Thymus (tissue), 11 donors: Measurements from ENCODE around the gene STK32C. TPM values are rescaled to one million over a fixed set of nuclear protein-coding genes. Genes with fewer than 3 reads are reported as not detected.
"Not testable (repeated sequence)": the region's sequence is repeated elsewhere in the genome, so short reads cannot be mapped to it uniquely, and the experiment has no call there.

Source experiments
- DNase-seq, 9 donors: peaks; one replicate each; pipeline ENCODE4 v3.0.0-alpha.2; 2013; ENCODE audit warnings: low spot score in 9 of 9, low read depth in 6 of 9, missing footprints in 1 of 9
- H3K27ac ChIP-seq, 2 donors: one replicate each; pipeline ENCODE4 v1.5.1; 2013; ENCODE audit warnings: control low read depth in 1 of 2, low read depth in 1 of 2, low read length in 1 of 2, mild to moderate bottlenecking in 1 of 2, moderate library complexity in 1 of 2
- H3K27me3 ChIP-seq, 2 donors: one replicate each; pipeline ENCODE4 v1.5.1; 2013; ENCODE audit warnings: low read length in 1 of 2; ENCODE audit not compliant: control insufficient read depth in 2 of 2, insufficient read depth in 1 of 2
- H3K36me3 ChIP-seq, 2 donors: one replicate each; pipeline ENCODE4 v1.5.1; 2013; ENCODE audit warnings: low read length in 1 of 2, mild to moderate bottlenecking in 1 of 2, moderate library complexity in 1 of 2; ENCODE audit not compliant: control insufficient read depth in 2 of 2, insufficient read depth in 2 of 2
- H3K4me1 ChIP-seq, 2 donors: one replicate each; pipeline ENCODE4 v1.5.1; 2013; ENCODE audit warnings: low read length in 2 of 2; ENCODE audit not compliant: control insufficient read depth in 2 of 2, insufficient read depth in 2 of 2
- H3K4me3 ChIP-seq, 2 donors: one replicate each; pipeline ENCODE4 v1.5.1; 2013; ENCODE audit warnings: low read length in 2 of 2, control low read depth in 1 of 2, mild to moderate bottlenecking in 1 of 2
- H3K9me3 ChIP-seq, 2 donors: one replicate each; pipeline ENCODE4 v1.5.1; 2013; ENCODE audit warnings: low read length in 1 of 2, mild to moderate bottlenecking in 1 of 2; ENCODE audit not compliant: control insufficient read depth in 2 of 2, insufficient read depth in 1 of 2
- WGBS: extraction: QIAGEN DNeasy Blood & Tissue Kit; methylation state at CpG from one replicate; pipeline ENCODE4 v1.1.7; 2013; 5-methylcytosine and 5-hydroxymethylcytosine counted together
- polyA plus RNA-seq: library from polyadenylated mRNA; stranded (reverse); fragments of 200-250 nt; gene quantifications from one replicate; pipeline ENCODE4 v1.2.3, GENCODE V29; 2013
- total RNA-seq: library from RNA; stranded (reverse); fragments of 120-200 nt; gene quantifications from one replicate; pipeline ENCODE4 v1.2.4, GENCODE V29; 2013
- donor health status: healthy.

The STK32C gene
- total and polyA plus RNA-seq, 2 donors = 18.2 to 18.7 TPM

DNA sequence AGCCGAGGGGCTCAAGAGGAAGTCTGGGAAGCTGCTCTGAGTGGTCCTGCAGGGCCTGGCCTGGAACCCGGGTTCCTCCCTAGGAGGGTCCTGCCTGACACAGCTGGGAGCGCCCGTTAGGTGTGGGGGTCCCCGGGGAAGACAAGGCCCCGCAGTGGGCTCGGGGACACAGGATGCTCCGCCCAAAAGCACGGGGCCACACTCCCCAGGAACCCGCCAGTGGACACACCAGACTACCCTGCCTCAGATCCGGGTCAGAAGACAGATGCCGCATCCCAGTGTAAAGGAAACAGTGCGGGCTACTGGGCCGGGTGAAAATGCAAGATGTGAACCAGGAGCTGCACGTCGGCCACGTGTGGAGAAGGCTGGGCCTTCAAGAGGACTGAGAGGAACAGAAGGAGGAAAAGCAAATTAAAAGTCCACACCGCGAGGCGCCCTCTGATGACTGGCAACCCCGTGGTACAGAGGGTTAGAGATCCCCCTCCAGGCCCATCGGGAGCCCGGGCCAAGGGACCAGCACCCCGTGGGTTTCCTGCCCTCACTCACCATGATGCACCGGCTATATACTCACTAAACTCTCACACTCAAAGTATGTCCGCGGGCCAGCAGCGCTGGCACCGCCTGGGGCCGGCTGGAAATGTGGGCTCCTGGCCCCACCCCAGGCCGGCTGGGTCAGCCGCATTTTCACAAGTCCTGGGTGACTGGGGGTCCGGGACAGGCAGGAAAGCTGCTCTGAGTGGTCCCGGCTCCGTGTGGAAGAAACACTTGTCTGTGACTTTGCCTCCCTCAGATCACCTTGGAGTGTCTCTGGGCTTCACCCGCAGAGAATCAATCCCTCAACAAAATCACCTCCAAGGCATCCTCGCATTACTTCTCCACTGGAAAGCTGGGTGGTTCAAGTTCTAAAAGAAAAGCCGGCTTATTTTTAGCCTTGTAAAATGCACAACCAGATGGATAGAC lies 6.1 kb downstream of the STK32C start:
- DNase-seq = no peak
- no peak overlapping the region for H3K27ac ChIP-seq
- peaks cover 15 to 18% of the 10 kb centered on the region in 2 donors for H3K27me3 ChIP-seq
- H3K9me3 ChIP-seq = no peaks in the 10 kb centered on the region
- H3K4me1 ChIP-seq = peaks cover 26 to 64% of the 10 kb centered on the region in 2 donors
- 93% methylated on average over 38 of the region's 38 CpGs for WGBS
- no peak overlapping the region for H3K4me3 ChIP-seq
- no peaks in the 10 kb centered on the region for H3K36me3 ChIP-seq

DNA sequence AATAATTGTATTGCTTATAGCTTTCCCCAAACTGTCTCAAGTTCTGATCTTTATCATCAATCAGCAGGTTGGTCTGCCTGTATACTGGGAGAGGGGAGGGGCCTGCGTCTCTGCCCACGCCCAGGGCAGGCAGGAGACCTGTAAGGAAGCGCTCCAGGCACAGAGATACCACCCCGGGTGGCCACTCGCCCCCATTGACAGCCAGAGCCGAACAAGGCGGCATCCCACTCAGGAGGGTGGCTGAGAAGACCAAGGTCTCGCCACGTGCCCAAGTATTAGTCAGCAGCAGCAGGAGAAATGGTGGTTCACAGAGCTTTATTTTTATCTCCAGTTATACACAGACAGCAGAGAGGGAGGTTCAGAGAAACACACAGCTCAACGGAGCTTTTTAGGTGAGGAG lies 7.2 kb downstream of the STK32C start:
- DNase-seq = no peak
- 77% methylated on average over 10 of the region's 10 CpGs for WGBS

GRCh38 chr10:132299371-132300336 lies 8.1 kb downstream of the STK32C start:
- peaks cover 28 to 74% of the 10 kb centered on the region in 2 donors for H3K4me1 ChIP-seq
- 94% methylated on average over 34 of the region's 34 CpGs for WGBS
- no peaks in the 10 kb centered on the region for H3K9me3 ChIP-seq
- H3K36me3 ChIP-seq = no peaks in the 10 kb centered on the region
- H3K4me3 ChIP-seq = no peak overlapping the region
- DNase-seq = no peak
- H3K27ac ChIP-seq = no peak overlapping the region
- H3K27me3 ChIP-seq = peaks cover 2% of the 10 kb centered on the region in 2 donors

More for the DNA sequence above, 7.2 kb downstream of the STK32C start:
- H3K4me3 ChIP-seq = no peak overlapping the region
- H3K36me3 ChIP-seq = no peaks in the 10 kb centered on the region
- H3K9me3 ChIP-seq = no peaks in the 10 kb centered on the region
- peaks cover 28 to 68% of the 10 kb centered on the region in 2 donors for H3K4me1 ChIP-seq
- peak overlapping the region in 1 of 2 donors; percentile 55 for H3K27ac ChIP-seq
- H3K27me3 ChIP-seq = peaks cover 5 to 7% of the 10 kb centered on the region in 2 donors

GRCh38 chr10:132298038-132298881 lies 9.5 kb downstream of the STK32C start:
- 89% methylated on average over 28 of the region's 28 CpGs for WGBS
- peaks cover 30 to 76% of the 10 kb centered on the region in 2 donors for H3K4me1 ChIP-seq
- peaks cover 0 to 2% of the 10 kb centered on the region in 2 donors for H3K27me3 ChIP-seq
- no peak overlapping the region for H3K4me3 ChIP-seq
- DNase-seq = peak in 1 of 9 donors; percentile 58
- peak overlapping the region; percentile 71 to 98 for H3K27ac ChIP-seq
- no peaks in the 10 kb centered on the region for H3K9me3 ChIP-seq
- no peaks in the 10 kb centered on the region for H3K36me3 ChIP-seq

DNA sequence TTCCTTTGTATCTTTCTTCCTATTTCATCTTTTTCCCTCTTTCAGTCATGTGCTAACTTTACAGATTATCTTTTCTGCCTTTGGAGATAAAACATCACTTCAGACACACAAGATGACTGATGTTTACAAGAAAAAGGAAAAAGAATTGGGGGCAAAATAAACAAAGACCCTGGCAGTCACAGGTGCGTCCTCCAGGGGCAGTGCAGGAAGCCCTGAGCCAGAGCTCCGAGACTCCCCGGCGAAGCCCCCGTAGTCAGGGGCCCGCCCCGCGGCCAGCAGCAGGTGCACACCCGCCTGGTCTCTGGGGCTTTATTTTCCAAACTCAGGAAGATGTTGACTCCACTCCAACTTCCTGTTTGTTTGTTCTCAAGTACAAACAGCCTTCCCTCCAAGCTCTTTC lies 10.2 kb downstream of the STK32C start:
- WGBS = 6% methylated on average over 9 of the region's 9 CpGs
- peak overlapping the region in 1 of 2 donors; percentile 14 for H3K4me3 ChIP-seq
- peaks cover 0 to 2% of the 10 kb centered on the region in 2 donors for H3K27me3 ChIP-seq
- peak overlapping the region; percentile 78 to 98 for H3K27ac ChIP-seq
- peak; percentile 56 to 91 (median 70) for DNase-seq
- H3K9me3 ChIP-seq = no peaks in the 10 kb centered on the region
- peaks cover 30 to 76% of the 10 kb centered on the region in 2 donors for H3K4me1 ChIP-seq
- H3K36me3 ChIP-seq = no peaks in the 10 kb centered on the region

GRCh38 chr10:132296666-132297443 lies 10.9 kb downstream of the STK32C start:
- peaks cover 0 to 2% of the 10 kb centered on the region in 2 donors for H3K27me3 ChIP-seq
- 70% methylated on average over 28 of the region's 28 CpGs for WGBS
- H3K36me3 ChIP-seq = no peaks in the 10 kb centered on the region
- H3K4me1 ChIP-seq = peaks cover 30 to 76% of the 10 kb centered on the region in 2 donors
- H3K4me3 ChIP-seq = peak overlapping the region in 1 of 2 donors; percentile 6
- peak in 1 of 9 donors; percentile 52 for DNase-seq
- no peaks in the 10 kb centered on the region for H3K9me3 ChIP-seq
- peak overlapping the region; percentile 78 to 98 for H3K27ac ChIP-seq

DNA sequence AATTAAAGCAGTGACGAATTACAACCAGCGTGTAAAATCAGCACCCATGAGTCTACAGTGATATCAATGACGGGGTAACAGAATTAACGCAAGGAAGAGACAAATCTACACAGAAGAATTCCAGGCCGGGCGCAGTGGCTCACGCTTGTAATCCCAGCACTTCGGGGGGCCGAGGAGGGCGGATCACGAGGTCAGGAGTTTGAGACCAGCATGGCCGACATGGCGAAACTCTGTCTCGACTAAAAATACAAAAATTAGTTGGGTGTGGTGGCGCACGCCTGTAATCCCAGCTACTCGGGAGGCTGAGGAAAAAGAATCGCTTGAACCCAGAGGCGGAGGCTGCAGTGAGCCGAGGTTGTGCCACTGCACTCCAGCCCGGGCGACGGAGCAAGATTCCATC lies 12.3 kb downstream of the STK32C start:
- not testable (repeated sequence) for DNase-seq, H3K27me3 ChIP-seq, H3K36me3 ChIP-seq, H3K4me3 ChIP-seq, H3K9me3 ChIP-seq
- peak overlapping the region in 1 of 2 donors; percentile 98 for H3K27ac ChIP-seq
- 93% methylated on average over 23 of the region's 23 CpGs for WGBS
- peaks cover 28 to 71% of the 10 kb centered on the region in 2 donors for H3K4me1 ChIP-seq
